ENCODE results near the gene SDHB.

DNA sequence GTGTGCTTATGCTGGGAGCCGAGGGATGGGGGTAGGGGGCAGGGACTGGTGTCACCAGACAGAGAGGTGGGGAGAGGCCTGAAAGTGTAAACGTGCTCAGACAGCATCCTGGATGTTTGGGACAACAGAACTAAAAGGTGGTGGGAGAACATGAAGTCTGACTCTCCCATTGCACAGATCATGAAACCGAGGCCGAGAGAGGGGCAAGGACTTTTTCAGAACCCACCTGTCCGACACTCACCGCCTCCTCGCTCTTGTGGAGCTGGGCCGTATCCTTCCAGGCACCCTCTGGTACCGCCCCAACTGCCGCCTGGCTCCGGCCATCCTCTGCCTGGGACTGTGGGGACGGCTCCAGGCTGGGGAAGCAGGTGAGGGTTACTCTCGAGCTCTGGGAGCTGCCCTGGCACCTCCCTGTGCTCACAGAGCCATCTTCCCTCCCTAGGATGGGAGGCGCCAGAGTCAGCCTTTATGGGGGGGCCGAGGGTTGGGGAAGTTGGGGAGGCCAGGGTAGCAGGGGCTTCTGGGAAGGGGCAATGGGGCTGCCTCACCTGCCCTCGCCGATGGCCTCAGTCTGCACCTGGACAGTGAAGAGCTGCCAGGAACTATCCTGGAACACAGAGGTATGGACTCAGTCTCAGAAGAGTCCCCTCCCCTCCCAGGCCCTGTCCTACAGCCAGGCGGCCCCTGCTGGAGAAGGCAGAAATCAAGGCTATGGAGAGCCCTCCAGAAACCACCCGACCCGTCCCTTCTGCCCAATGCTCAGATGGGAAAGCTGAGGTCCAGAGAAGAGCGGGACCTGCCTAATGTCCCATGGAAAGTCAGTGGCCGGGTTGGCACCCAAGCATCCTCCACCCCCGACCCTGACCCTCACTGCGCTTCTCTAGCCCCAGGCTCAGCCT is 49.1 kb downstream of the SDHB start:
- no peak for TF ChIP-seq POLR2A (IDR thresholded peaks at IDR 0.05)
- TF ChIP-seq CTCF (IDR thresholded peaks at IDR 0.05) = no peak
